ENCODE data around the gene GALNT17. TPM values are rescaled to one million over a fixed set of nuclear protein-coding genes. Genes with fewer than 3 reads are reported as not detected.

GALNT17 gene
- total and polyA plus RNA-seq, 12 donors = 0.94 to 37.5 (median 8.1) TPM

- no peak for TF ChIP-seq POLR2A (IDR thresholded peaks at IDR 0.05)
- no peak for TF ChIP-seq CTCF (IDR thresholded peaks at IDR 0.05)
- intact Hi-C loops (cut with DNase I) = no loop called here
These were observed 607.7 kb downstream of the GALNT17 start for GRCh38 chr7:71739520-71740173.

GRCh38 chr7:71740174-71740560 is 608.2 kb downstream of the GALNT17 start:
- 89 to 93% (median 90%) methylated on average over 5 of the region's 5 CpGs for WGBS, 4 donors
- intact Hi-C loops (cut with DNase I) = no loop called here
- H3K27me3 ChIP-seq = peaks cover 4% of the 10 kb centered on the region

More at GRCh38 chr7:71739520-71740173, 607.7 kb downstream of the GALNT17 start:
- Histone ChIP-seq H3K4me3 (no peak overlapping the region), H3K4me1 (replicated peaks in 1 of 2) (no peaks in the 10 kb centered on the region), H3K27ac (no peak overlapping the region), H3K36me3 (replicated peaks in 1 of 2) (no peaks in the 10 kb centered on the region), H3K27me3 (peaks cover 4% of the 10 kb centered on the region), H3K9me3 (replicated peaks in 1 of 3) (no peaks in the 10 kb centered on the region)
- DNase-seq = peak in 1 of 7 donors; percentile 40
- whole genome bisulfite sequencing, 4 donors = 78 to 80% (median 79%) methylated on average over 10 of the region's 10 CpGs

GRCh38 chr7:71746006-71746405 is 614.1 kb downstream of the GALNT17 start:
- WGBS, 4 donors = 74 to 86% (median 82%) methylated on average over 5 of the region's 5 CpGs
- Histone ChIP-seq H3K4me1 (replicated peaks in 1 of 2) (no peaks in the 10 kb centered on the region), H3K4me3 (no peak overlapping the region), H3K27ac (no peak overlapping the region), H3K9me3 (replicated peaks in 1 of 3) (no peaks in the 10 kb centered on the region), H3K36me3 (replicated peaks in 1 of 2) (no peaks in the 10 kb centered on the region), H3K27me3 (no peaks in the 10 kb centered on the region)
- no peak for TF ChIP-seq POLR2A (IDR thresholded peaks at IDR 0.05)
- no peak for TF ChIP-seq CTCF (IDR thresholded peaks at IDR 0.05)
- intact Hi-C loops (cut with DNase I) = no loop called here
- DNase-seq = no peak

More at GRCh38 chr7:71740174-71740560, 608.2 kb downstream of the GALNT17 start:
- H3K27ac ChIP-seq = no peak overlapping the region
- no peaks in the 10 kb centered on the region for H3K9me3 ChIP-seq (replicated peaks in 1 of 3)
- DNase-seq = no peak
- no peak overlapping the region for H3K4me3 ChIP-seq
- TF ChIP-seq CTCF (IDR thresholded peaks at IDR 0.05) = no peak
- TF ChIP-seq POLR2A (IDR thresholded peaks at IDR 0.05) = no peak
- no peaks in the 10 kb centered on the region for H3K4me1 ChIP-seq (replicated peaks in 1 of 2)
- H3K36me3 ChIP-seq (replicated peaks in 1 of 2) = no peaks in the 10 kb centered on the region

- DNase-seq = no peak
- H3K36me3 ChIP-seq (replicated peaks in 1 of 2) = no peaks in the 10 kb centered on the region
- WGBS, 4 donors = 90 to 99% (median 93%) methylated on average over 6 of the region's 6 CpGs
- no peak overlapping the region for H3K4me3 ChIP-seq
- no peaks in the 10 kb centered on the region for H3K9me3 ChIP-seq (replicated peaks in 1 of 3)
- intact Hi-C loops (cut with DNase I) = no loop called here
- no peaks in the 10 kb centered on the region for H3K4me1 ChIP-seq (replicated peaks in 1 of 2)
- TF ChIP-seq POLR2A (IDR thresholded peaks at IDR 0.05) (no peak), CTCF (IDR thresholded peaks at IDR 0.05) (no peak)
- no peak overlapping the region for H3K27ac ChIP-seq
- H3K27me3 ChIP-seq = peaks cover 6% of the 10 kb centered on the region
These were observed 618.3 kb downstream of the GALNT17 start for GRCh38 chr7:71750290-71750689.
